Activated CD4-positive, alpha-beta T cell treated with anti-CD3 and anti-CD28 coated beads, Interleukin-10, Interleukin-2, amounts not matched to agents 100 ng/mL and 50 ng/mL, durations not matched to agents 16 hours and 8 hours (primary cell): ENCODE data around the gene NGRN.
"Not testable (repeated sequence)": the region's sequence is repeated elsewhere in the genome, so short reads cannot be mapped to it uniquely, and the experiment has no call there.

Source experiments
- DNase-seq: peaks from one replicate; pipeline ENCODE4 v3.0.0-alpha.2; 2020

The NGRN gene

GRCh38 chr15:90286678-90287077 is 21.2 kb downstream of the NGRN start:
- peak; percentile 52 for DNase-seq

GRCh38 chr15:90287101-90287500 is 21.6 kb downstream of the NGRN start:
- DNase-seq, result no peak

GRCh38 chr15:90287946-90288345 is 22.5 kb downstream of the NGRN start:
- DNase-seq, result no peak

- peak; percentile 37 for DNase-seq
Measured at GRCh38 chr15:90291679-90292356, 26.3 kb downstream of the NGRN start.

GRCh38 chr15:90293040-90293810 is 27.8 kb downstream of the NGRN start:
- peak; percentile 82 for DNase-seq

- no peak for DNase-seq
Measured at GRCh38 chr15:90294159-90294558, 28.7 kb downstream of the NGRN start.

- no peak for DNase-seq
Measured at GRCh38 chr15:90294601-90295269, 29.3 kb downstream of the NGRN start.

- DNase-seq, result no peak
Measured at GRCh38 chr15:90295270-90295648, 29.8 kb downstream of the NGRN start.

- not testable (repeated sequence) for DNase-seq
Measured at GRCh38 chr15:90296316-90296884, 30.9 kb downstream of the NGRN start.

- no peak for DNase-seq
Measured at GRCh38 chr15:90297021-90297420, 31.5 kb downstream of the NGRN start.

GRCh38 chr15:90300541-90300940 is 35.1 kb downstream of the NGRN start:
- DNase-seq, result no peak

- peak; percentile 72 for DNase-seq
Measured at GRCh38 chr15:90300988-90301706, 35.7 kb downstream of the NGRN start.

- no peak for DNase-seq
Measured at GRCh38 chr15:90301707-90302300, 36.3 kb downstream of the NGRN start.

GRCh38 chr15:90305355-90305754 is 39.9 kb downstream of the NGRN start:
- not testable (repeated sequence) for DNase-seq

- no peak for DNase-seq
Measured at GRCh38 chr15:90305932-90306331, 40.5 kb downstream of the NGRN start.

- DNase-seq, result peak; percentile 79
Measured at GRCh38 chr15:90306560-90306959, 41.1 kb downstream of the NGRN start.

GRCh38 chr15:90307661-90308060 is 42.2 kb downstream of the NGRN start:
- no peak for DNase-seq

GRCh38 chr15:90309020-90309419 is 43.5 kb downstream of the NGRN start:
- DNase-seq, result no peak

- no peak for DNase-seq
Measured at GRCh38 chr15:90315278-90315982, 50.0 kb downstream of the NGRN start.

- DNase-seq, result no peak
Measured at GRCh38 chr15:90316139-90316538, 50.7 kb downstream of the NGRN start.

GRCh38 chr15:90318591-90318990 is 53.1 kb downstream of the NGRN start:
- no peak for DNase-seq
